ENCODE data around the gene COPS7A.

GRCh38 chr12:6685814-6686213, 38.0 kb upstream of the COPS7A start:
- TF ChIP-seq, protein P1, sequence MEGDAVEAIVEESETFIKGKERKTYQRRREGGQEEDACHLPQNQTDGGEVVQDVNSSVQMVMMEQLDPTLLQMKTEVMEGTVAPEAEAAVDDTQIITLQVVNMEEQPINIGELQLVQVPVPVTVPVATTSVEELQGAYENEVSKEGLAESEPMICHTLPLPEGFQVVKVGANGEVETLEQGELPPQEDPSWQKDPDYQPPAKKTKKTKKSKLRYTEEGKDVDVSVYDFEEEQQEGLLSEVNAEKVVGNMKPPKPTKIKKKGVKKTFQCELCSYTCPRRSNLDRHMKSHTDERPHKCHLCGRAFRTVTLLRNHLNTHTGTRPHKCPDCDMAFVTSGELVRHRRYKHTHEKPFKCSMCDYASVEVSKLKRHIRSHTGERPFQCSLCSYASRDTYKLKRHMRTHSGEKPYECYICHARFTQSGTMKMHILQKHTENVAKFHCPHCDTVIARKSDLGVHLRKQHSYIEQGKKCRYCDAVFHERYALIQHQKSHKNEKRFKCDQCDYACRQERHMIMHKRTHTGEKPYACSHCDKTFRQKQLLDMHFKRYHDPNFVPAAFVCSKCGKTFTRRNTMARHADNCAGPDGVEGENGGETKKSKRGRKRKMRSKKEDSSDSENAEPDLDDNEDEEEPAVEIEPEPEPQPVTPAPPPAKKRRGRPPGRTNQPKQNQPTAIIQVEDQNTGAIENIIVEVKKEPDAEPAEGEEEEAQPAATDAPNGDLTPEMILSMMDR (IDR thresholded peaks at IDR 0.05), result no peak
- TF ChIP-seq POLR2AphosphoS5 (IDR thresholded peaks at IDR 0.05), result no peak
